Measurements from ENCODE around the gene N4BP2L2.

GRCh38 chr13:32403108-32403507, 135.5 kb downstream of the N4BP2L2 start:
- TF ChIP-seq CTCF (IDR thresholded peaks at IDR 0.05) (no peak), POLR2AphosphoS5 (IDR thresholded peaks at IDR 0.05) (no peak), POLR2A (IDR thresholded peaks at IDR 0.05) (no peak), EP300 (IDR thresholded peaks at IDR 0.05) (no peak)
